Measurements from ENCODE around the gene SRSF2. TPM values are rescaled to one million over a fixed set of nuclear protein-coding genes. Genes with fewer than 3 reads are reported as not detected.
"Not testable (repeated sequence)": the region's sequence is repeated elsewhere in the genome, so short reads cannot be mapped to it uniquely, and the experiment has no call there.

The SRSF2 gene
- total and polyA plus RNA-seq, 4 donors: 136 to 251 (median 193) TPM

DNA sequence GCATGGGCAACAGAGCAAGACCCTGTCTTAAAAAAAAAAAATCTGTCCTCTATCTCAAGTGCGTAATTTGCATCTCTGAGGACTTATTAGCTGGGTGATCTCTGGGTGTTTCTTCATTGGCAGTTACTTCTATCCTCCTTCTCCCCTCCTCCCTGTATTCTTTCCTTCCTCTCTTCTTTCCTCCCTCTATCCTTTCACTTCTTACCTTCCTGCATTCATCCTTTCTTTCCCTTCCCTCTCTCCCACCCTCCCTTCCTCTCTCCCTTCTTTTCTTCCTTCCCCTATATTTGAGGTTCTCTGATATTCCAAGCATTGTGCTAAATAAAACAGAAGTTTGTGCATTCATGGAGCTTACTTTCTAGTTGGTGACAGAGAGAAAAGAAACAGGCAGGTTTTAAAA, 11.5 kb upstream of the SRSF2 start:
- Histone ChIP-seq H3K9ac (ENCODE audit: insufficient read depth in 1 of 2, low read length in 2 of 2) (no peak overlapping the region), H3K4me3 (no peak overlapping the region), H3K36me3 (ENCODE audit: control insufficient read depth in 4 of 4, insufficient read depth in 4 of 4, low read length in 4 of 4) (peaks cover 7 to 23% (median 20%) of the 10 kb centered on the region in 4 donors), H3K27ac (ENCODE audit: low read depth in 1 of 2, low read length in 1 of 2) (peak overlapping the region in 1 of 2 donors; percentile 78), H3K9me3 (ENCODE audit: control insufficient read depth in 4 of 4, insufficient read depth in 3 of 4, low read length in 3 of 4) (no peaks in the 10 kb centered on the region), H3K4me1 (ENCODE audit: control insufficient read depth in 5 of 5, insufficient read depth in 5 of 5, low read length in 5 of 5) (peaks cover 0 to 2% (median 0%) of the 10 kb centered on the region in 5 donors), H3K27me3 (ENCODE audit: control insufficient read depth in 3 of 3, insufficient read depth in 3 of 3, low read length in 2 of 3) (no peaks in the 10 kb centered on the region)
- DNase-seq (no peak), ATAC-seq (ENCODE audit: insufficient read depth, low FRiP score) (no peak)
- 100% methylated on average over 1 of the region's 1 CpG for WGBS, 2 donors
- TF ChIP-seq, protein P1, sequence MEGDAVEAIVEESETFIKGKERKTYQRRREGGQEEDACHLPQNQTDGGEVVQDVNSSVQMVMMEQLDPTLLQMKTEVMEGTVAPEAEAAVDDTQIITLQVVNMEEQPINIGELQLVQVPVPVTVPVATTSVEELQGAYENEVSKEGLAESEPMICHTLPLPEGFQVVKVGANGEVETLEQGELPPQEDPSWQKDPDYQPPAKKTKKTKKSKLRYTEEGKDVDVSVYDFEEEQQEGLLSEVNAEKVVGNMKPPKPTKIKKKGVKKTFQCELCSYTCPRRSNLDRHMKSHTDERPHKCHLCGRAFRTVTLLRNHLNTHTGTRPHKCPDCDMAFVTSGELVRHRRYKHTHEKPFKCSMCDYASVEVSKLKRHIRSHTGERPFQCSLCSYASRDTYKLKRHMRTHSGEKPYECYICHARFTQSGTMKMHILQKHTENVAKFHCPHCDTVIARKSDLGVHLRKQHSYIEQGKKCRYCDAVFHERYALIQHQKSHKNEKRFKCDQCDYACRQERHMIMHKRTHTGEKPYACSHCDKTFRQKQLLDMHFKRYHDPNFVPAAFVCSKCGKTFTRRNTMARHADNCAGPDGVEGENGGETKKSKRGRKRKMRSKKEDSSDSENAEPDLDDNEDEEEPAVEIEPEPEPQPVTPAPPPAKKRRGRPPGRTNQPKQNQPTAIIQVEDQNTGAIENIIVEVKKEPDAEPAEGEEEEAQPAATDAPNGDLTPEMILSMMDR (IDR thresholded peaks at IDR 0.05; ENCODE audit: control extremely low read depth, extremely low read depth): no peak

GRCh38 chr17:76747716-76748363, 10.7 kb upstream of the SRSF2 start:
- DNase-seq: no peak
- peaks cover 0 to 1% (median 0%) of the 10 kb centered on the region in 5 donors for H3K4me1 ChIP-seq (ENCODE audit: control insufficient read depth in 5 of 5, insufficient read depth in 5 of 5, low read length in 5 of 5)
- TF ChIP-seq, protein P1 (IDR thresholded peaks at IDR 0.05; ENCODE audit: control extremely low read depth, extremely low read depth): no peak
- H3K4me3 ChIP-seq: no peak overlapping the region
- peak overlapping the region; percentile 27 to 78 for H3K27ac ChIP-seq (ENCODE audit: low read depth in 1 of 2, low read length in 1 of 2)
- ATAC-seq (ENCODE audit: insufficient read depth, low FRiP score): no peak
- no peak overlapping the region for H3K9ac ChIP-seq (ENCODE audit: insufficient read depth in 1 of 2, low read length in 2 of 2)
- WGBS, 2 donors: 71 to 80% methylated on average over 9 of the region's 9 CpGs
- peaks cover 7 to 28% (median 18%) of the 10 kb centered on the region in 4 donors for H3K36me3 ChIP-seq (ENCODE audit: control insufficient read depth in 4 of 4, insufficient read depth in 4 of 4, low read length in 4 of 4)
- no peaks in the 10 kb centered on the region for H3K27me3 ChIP-seq (ENCODE audit: control insufficient read depth in 3 of 3, insufficient read depth in 3 of 3, low read length in 2 of 3)
- no peaks in the 10 kb centered on the region for H3K9me3 ChIP-seq (ENCODE audit: control insufficient read depth in 4 of 4, insufficient read depth in 3 of 4, low read length in 3 of 4)

GRCh38 chr17:76745785-76746184, 8.7 kb upstream of the SRSF2 start:
- H3K27me3 ChIP-seq (ENCODE audit: control insufficient read depth in 3 of 3, insufficient read depth in 3 of 3, low read length in 2 of 3); H3K9ac ChIP-seq (ENCODE audit: insufficient read depth in 1 of 2, low read length in 2 of 2); DNase-seq; H3K4me1 ChIP-seq (ENCODE audit: control insufficient read depth in 5 of 5, insufficient read depth in 5 of 5, low read length in 5 of 5); H3K27ac ChIP-seq (ENCODE audit: low read depth in 1 of 2, low read length in 1 of 2); H3K9me3 ChIP-seq (ENCODE audit: control insufficient read depth in 4 of 4, insufficient read depth in 3 of 4, low read length in 3 of 4); ATAC-seq (ENCODE audit: insufficient read depth, low FRiP score); H3K4me3 ChIP-seq: not testable (repeated sequence)
- H3K36me3 ChIP-seq (ENCODE audit: control insufficient read depth in 4 of 4, insufficient read depth in 4 of 4, low read length in 4 of 4): peaks cover 8 to 36% (median 19%) of the 10 kb centered on the region in 4 donors
- 93 to 95% methylated on average over 6 of the region's 6 CpGs for WGBS, 2 donors

GRCh38 chr17:76744747-76745146, 7.6 kb upstream of the SRSF2 start:
- H3K36me3 ChIP-seq (ENCODE audit: control insufficient read depth in 4 of 4, insufficient read depth in 4 of 4, low read length in 4 of 4): peaks cover 8 to 32% (median 19%) of the 10 kb centered on the region in 4 donors

More at GRCh38 chr17:76744747-76745146, 7.6 kb upstream of the SRSF2 start:
- H3K4me3 ChIP-seq: no peak overlapping the region
- no peak for DNase-seq
- no peak overlapping the region for H3K27ac ChIP-seq (ENCODE audit: low read depth in 1 of 2, low read length in 1 of 2)
- H3K27me3 ChIP-seq (ENCODE audit: control insufficient read depth in 3 of 3, insufficient read depth in 3 of 3, low read length in 2 of 3): no peaks in the 10 kb centered on the region
- no peak overlapping the region for H3K9ac ChIP-seq (ENCODE audit: insufficient read depth in 1 of 2, low read length in 2 of 2)
- no peaks in the 10 kb centered on the region for H3K9me3 ChIP-seq (ENCODE audit: control insufficient read depth in 4 of 4, insufficient read depth in 3 of 4, low read length in 3 of 4)
- ATAC-seq (ENCODE audit: insufficient read depth, low FRiP score): no peak
- TF ChIP-seq, protein P1 (IDR thresholded peaks at IDR 0.05; ENCODE audit: control extremely low read depth, extremely low read depth): no peak
- WGBS, 2 donors: 72 to 94% methylated on average over 2 of the region's 2 CpGs
- peaks cover 1 to 9% (median 4%) of the 10 kb centered on the region in 5 donors for H3K4me1 ChIP-seq (ENCODE audit: control insufficient read depth in 5 of 5, insufficient read depth in 5 of 5, low read length in 5 of 5)

Measured in lung (tissue), 12 donors.